PC-3 (cell line): Measurements from ENCODE around the gene RIPOR3. TPM values are rescaled to one million over a fixed set of nuclear protein-coding genes. Genes with fewer than 3 reads are reported as not detected.

Source experiments
- ATAC-seq: fragments of 200-7000 bp; cut with Tn5 transposase; 2 replicates; pipeline ENCODE4 v1.9.1; 2020; ENCODE audit warnings: mild to moderate bottlenecking, moderate library complexity
- BruUV-seq: library from RNA; stranded (reverse); fragments of 400-500 nt; replicated peaks from 2 replicates; lab custom pipeline; 2021; lab: Mats Ljungman, UMichigan
- CTCF ChIA-PET: fragments of 300-600 bp; sonication (Branson Sonifier 250); formaldehyde crosslinking; loops from one replicate; lab custom pipeline; 2022; ENCODE audit warnings: antibody characterized with exemption; lab: Charles Lee
- POLR2A ChIA-PET: fragments of 300-600 bp; sonication (Branson Sonifier 250); formaldehyde crosslinking; loops from one replicate; lab custom pipeline; 2022; ENCODE audit warnings: antibody characterized with exemption; ENCODE audit not compliant: unreplicated experiment; lab: Charles Lee
- DNase-seq: peaks from one replicate; pipeline ENCODE4 v3.0.0-alpha.2; 2015
- H2AFZ ChIP-seq: fragments of 300-600 bp; sonication (generic); 2 replicates; pipeline ENCODE4 v1.6.0; 2016; ENCODE audit warnings: antibody characterized with exemption, low read length
- H3F3A ChIP-seq: fragments of 300-600 bp; sonication (generic); one replicate; pipeline ENCODE4 v1.6.0; 2017; ENCODE audit warnings: antibody characterized with exemption, low read length, control low read depth, mild to moderate bottlenecking; ENCODE audit not compliant: unreplicated experiment
- H3K27ac ChIP-seq: fragments of 300-600 bp; sonication (generic); 2 replicates; pipeline ENCODE4 v1.5.1; 2016; ENCODE audit warnings: mild to moderate bottlenecking, low read length
- H3K27me3 ChIP-seq: fragments of 300-600 bp; sonication (generic); 2 replicates; pipeline ENCODE4 v1.6.1; 2016; ENCODE audit warnings: low read length, mixed read lengths
- H3K36me3 ChIP-seq: fragments of 300-600 bp; sonication (generic); 2 replicates; pipeline ENCODE4 v1.6.1; 2016; ENCODE audit warnings: low read depth, mixed run types, low read length, mixed read lengths
- H3K4me1 ChIP-seq: fragments of 300-600 bp; sonication (generic); 2 replicates; pipeline ENCODE4 v1.5.1; 2016; ENCODE audit warnings: low read length; ENCODE audit not compliant: insufficient read depth
- H3K4me2 ChIP-seq: fragments of 300-600 bp; sonication (generic); 2 replicates; pipeline ENCODE4 v1.6.0; 2016; ENCODE audit warnings: low read length
- H3K4me3 ChIP-seq: fragments of 300-600 bp; sonication (generic); 2 replicates; pipeline ENCODE4 v1.5.1; 2016; ENCODE audit warnings: mild to moderate bottlenecking, low read length, mixed read lengths
- H3K79me2 ChIP-seq: fragments of 300-600 bp; sonication (generic); 2 replicates; pipeline ENCODE4 v1.6.1; 2017; ENCODE audit warnings: low read length, mixed read lengths
- H3K9ac ChIP-seq: fragments of 300-600 bp; sonication (generic); 2 replicates; pipeline ENCODE4 v1.6.0; 2016; ENCODE audit warnings: mild to moderate bottlenecking, low read length
- H3K9me2 ChIP-seq: fragments of 300-600 bp; sonication (generic); replicated peaks from 2 replicates; pipeline ENCODE4 v1.6.1; 2016; ENCODE audit warnings: mixed run types, low read length, mixed read lengths
- H3K9me3 ChIP-seq: fragments of 300-600 bp; sonication (generic); 2 replicates; pipeline ENCODE4 v1.6.1; 2016; ENCODE audit warnings: low read length, mixed read lengths
- H4K20me1 ChIP-seq: fragments of 300-600 bp; sonication (generic); 2 replicates; pipeline ENCODE4 v1.6.1; 2016; ENCODE audit warnings: low read length, mixed read lengths
- EZH2 ChIP-seq: fragments of 300-600 bp; sonication (generic); IDR thresholded peaks from one replicate; pipeline ENCODE4 v1.6.1; 2017; ENCODE audit warnings: antibody characterized with exemption, mild to moderate bottlenecking, low read length; ENCODE audit not compliant: unreplicated experiment
- EZH2phosphoT487 ChIP-seq: fragments of 300-600 bp; sonication (generic); IDR thresholded peaks from 2 replicates; pipeline ENCODE4 v1.6.1; 2018; ENCODE audit warnings: mild to moderate bottlenecking, antibody characterized with exemption, low read length, borderline replicate concordance
- intact Hi-C: fragments of 100-400 bp; cut with micrococcal nuclease; formaldehyde crosslinking; loops from 2 replicates; pipeline ENCODE4 v1.9.0; 2023
- total RNA-seq: library from RNA; depleted of rRNA; stranded (reverse); fragments of >200 nt; gene quantifications from 2 replicates; pipeline ENCODE4 v1.2.3, GENCODE V29; 2014
- TF ChIP-seq, protein P1 (sequence below): fragments of 300-600 bp; sonication (generic); conservative IDR thresholded peaks from 2 replicates; pipeline ENCODE4 v1.5.1; 2017; ENCODE audit warnings: antibody characterized with exemption, low read depth, mild to moderate bottlenecking, low read length

Gene RIPOR3
- total RNA-seq, 1 experiment from 2014 or later: 0.04 TPM

DNA sequence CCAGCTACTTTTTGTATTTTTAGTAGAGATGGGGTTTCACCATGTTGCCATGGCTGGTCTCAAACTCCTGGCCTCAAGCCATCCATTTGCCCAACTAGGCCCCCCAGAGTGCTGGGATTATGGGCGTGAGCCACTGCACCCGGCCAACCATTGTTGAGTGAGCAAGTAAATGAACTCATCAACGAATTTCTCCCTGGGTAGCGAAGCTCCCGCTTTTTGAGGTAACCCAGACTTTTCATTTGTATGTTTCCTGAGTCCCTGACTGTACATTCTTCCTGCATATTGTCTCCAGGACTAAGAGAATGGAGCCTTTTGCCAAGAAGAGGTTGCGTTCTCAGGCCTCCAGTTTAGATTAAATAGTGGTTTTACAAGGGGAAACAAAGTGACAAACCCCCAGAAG is 36.4 kb downstream of the RIPOR3 start:
- no peak overlapping the region for H3K9ac ChIP-seq
- DNase-seq (no peak), ATAC-seq (no peak)
- H3K9me3 ChIP-seq: no peaks in the 10 kb centered on the region
- no TSS peak for BruUV-seq
- H3K79me2 ChIP-seq: no peaks in the 10 kb centered on the region
- no peaks in the 10 kb centered on the region for H3K36me3 ChIP-seq
- H3K4me3 ChIP-seq: no peak overlapping the region
- H2AFZ ChIP-seq: no peak overlapping the region
- ChIA-PET CTCF (no interaction called here), POLR2A (no interaction called here)
- H3F3A ChIP-seq: no peaks in the 10 kb centered on the region
- H4K20me1 ChIP-seq: no peaks in the 10 kb centered on the region
- intact Hi-C loops: no loop called here
- TF ChIP-seq EZH2 (no peak), EZH2phosphoT487 (no peak)
- TF ChIP-seq, protein P1, sequence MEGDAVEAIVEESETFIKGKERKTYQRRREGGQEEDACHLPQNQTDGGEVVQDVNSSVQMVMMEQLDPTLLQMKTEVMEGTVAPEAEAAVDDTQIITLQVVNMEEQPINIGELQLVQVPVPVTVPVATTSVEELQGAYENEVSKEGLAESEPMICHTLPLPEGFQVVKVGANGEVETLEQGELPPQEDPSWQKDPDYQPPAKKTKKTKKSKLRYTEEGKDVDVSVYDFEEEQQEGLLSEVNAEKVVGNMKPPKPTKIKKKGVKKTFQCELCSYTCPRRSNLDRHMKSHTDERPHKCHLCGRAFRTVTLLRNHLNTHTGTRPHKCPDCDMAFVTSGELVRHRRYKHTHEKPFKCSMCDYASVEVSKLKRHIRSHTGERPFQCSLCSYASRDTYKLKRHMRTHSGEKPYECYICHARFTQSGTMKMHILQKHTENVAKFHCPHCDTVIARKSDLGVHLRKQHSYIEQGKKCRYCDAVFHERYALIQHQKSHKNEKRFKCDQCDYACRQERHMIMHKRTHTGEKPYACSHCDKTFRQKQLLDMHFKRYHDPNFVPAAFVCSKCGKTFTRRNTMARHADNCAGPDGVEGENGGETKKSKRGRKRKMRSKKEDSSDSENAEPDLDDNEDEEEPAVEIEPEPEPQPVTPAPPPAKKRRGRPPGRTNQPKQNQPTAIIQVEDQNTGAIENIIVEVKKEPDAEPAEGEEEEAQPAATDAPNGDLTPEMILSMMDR: no peak
- no peaks in the 10 kb centered on the region for H3K9me2 ChIP-seq
- H3K4me2 ChIP-seq: no peak overlapping the region
- H3K27ac ChIP-seq: no peak overlapping the region
- no peaks in the 10 kb centered on the region for H3K27me3 ChIP-seq
- H3K4me1 ChIP-seq: peaks cover 17% of the 10 kb centered on the region

DNA sequence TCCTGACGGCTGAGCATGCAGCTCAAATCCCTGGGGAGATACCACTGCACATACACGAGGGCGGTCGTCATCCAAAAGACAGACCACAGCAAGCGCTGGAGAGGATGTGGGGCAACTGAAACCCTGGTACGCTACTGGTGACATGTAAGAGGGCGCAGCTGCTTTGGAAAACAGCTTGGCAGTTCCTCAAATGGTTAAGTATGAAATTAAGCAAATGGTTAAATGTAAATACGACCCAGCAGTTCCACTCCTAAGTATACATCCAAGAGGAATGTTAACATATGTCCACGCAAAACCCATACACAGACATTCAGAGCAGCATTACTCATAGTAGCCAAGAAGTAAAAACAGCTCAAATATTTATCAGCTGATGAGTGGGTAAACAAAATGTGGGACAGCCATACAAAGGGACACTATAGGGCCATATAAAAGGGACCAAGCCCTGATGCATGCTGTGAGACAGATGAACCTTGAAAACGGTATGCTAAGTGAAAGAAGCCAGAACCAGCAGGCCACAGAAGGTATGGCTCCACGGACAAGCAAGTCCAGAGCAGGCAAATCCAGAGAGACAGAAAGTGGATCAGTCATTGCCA is 38.5 kb downstream of the RIPOR3 start:
- Histone ChIP-seq H4K20me1 (no peaks in the 10 kb centered on the region), H3K4me3 (no peak overlapping the region), H3K27me3 (no peaks in the 10 kb centered on the region), H3K4me1 (peaks cover 7% of the 10 kb centered on the region), H3K9me2 (no peaks in the 10 kb centered on the region), H3K4me2 (no peak overlapping the region), H3K27ac (no peak overlapping the region), H3K9ac (no peak overlapping the region), H3K36me3 (no peaks in the 10 kb centered on the region), H3K9me3 (no peaks in the 10 kb centered on the region), H3F3A (no peaks in the 10 kb centered on the region), H3K79me2 (no peaks in the 10 kb centered on the region), H2AFZ (no peak overlapping the region)
- peak; percentile 37 for DNase-seq
- CTCF ChIA-PET: no interaction called here
- BruUV-seq: no TSS peak
- TF ChIP-seq, protein P1: no peak
- TF ChIP-seq EZH2 (no peak), EZH2phosphoT487 (no peak)
- intact Hi-C loops: no loop called here
- ATAC-seq: peak; percentile 73
- POLR2A ChIA-PET: no interaction called here

DNA sequence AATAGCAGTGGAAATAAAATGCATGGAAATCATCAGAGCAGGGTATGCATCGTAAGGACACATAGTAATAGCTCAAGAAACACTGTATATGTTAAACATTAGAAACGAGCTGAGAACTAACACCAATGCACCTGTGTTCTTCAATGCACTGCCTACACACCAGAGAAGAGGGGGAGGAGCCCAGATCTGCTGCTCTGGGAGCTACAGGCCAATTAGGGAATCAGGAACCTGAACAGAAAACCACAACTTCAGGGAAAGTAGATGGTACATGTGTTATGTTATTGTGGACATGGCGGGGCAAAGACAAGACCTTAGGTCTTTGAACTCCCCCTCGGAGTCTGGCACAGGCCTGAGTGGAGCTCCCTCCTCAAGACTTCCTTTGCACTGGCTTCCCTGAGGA is 39.7 kb downstream of the RIPOR3 start:
- no peaks in the 10 kb centered on the region for H3K9me2 ChIP-seq
- H2AFZ ChIP-seq: no peak overlapping the region
- intact Hi-C loops: no loop called here
- ATAC-seq (no peak), DNase-seq (no peak)
- CTCF ChIA-PET: no interaction called here
- H3F3A ChIP-seq: no peaks in the 10 kb centered on the region
- BruUV-seq: no TSS peak
- H3K4me3 ChIP-seq: no peak overlapping the region
- H3K27ac ChIP-seq: no peak overlapping the region
- no peak overlapping the region for H3K9ac ChIP-seq
- no peaks in the 10 kb centered on the region for H3K9me3 ChIP-seq
- POLR2A ChIA-PET: no interaction called here
- H3K79me2 ChIP-seq: no peaks in the 10 kb centered on the region
- TF ChIP-seq EZH2 (no peak), EZH2phosphoT487 (no peak)
- TF ChIP-seq, protein P1: no peak
- no peaks in the 10 kb centered on the region for H3K36me3 ChIP-seq
- no peaks in the 10 kb centered on the region for H3K27me3 ChIP-seq
- no peak overlapping the region for H3K4me2 ChIP-seq
- peaks cover 9% of the 10 kb centered on the region for H3K4me1 ChIP-seq
- no peaks in the 10 kb centered on the region for H4K20me1 ChIP-seq
